ENCODE results near the gene PSMB10. TPM values are rescaled to one million over a fixed set of nuclear protein-coding genes. Genes with fewer than 3 reads are reported as not detected.
"Not testable (repeated sequence)": the region's sequence is repeated elsewhere in the genome, so short reads cannot be mapped to it uniquely, and the experiment has no call there.

PSMB10 gene
- total RNA-seq (2014; rRNA removed; shearing (Covaris generic)) = 28.7 and 34.9 TPM in 2 replicates
- polyA plus RNA-seq (2014; cell fraction: nucleus; rRNA removed) = 62.4 and 91.5 TPM in 2 replicates

GRCh38 chr16:67936124-67936879, at the start of gene PSMB10:
Gene PSMB10 (minus strand): TSS chr16:67936850. CDS start chr16:67936749, 101 bp downstream.
- DNase-seq (ENCODE audit: extremely low read depth, low read depth) = no peak

GRCh38 chr16:67982011-67982696, 45.5 kb upstream of the PSMB10 start:
- no peak for DNase-seq (ENCODE audit: extremely low read depth, low read depth)

GRCh38 chr16:67979955-67980678, 43.5 kb upstream of the PSMB10 start, which contains the start of gene DPEP3:
Gene DPEP3 (minus strand): TSS chr16:67980499. CDS start chr16:67980380, 119 bp downstream.
- DNase-seq (ENCODE audit: extremely low read depth, low read depth) = no peak

- no peak for DNase-seq (ENCODE audit: extremely low read depth, low read depth)
Observed at GRCh38 chr16:67977469-67978227, 41.0 kb upstream of the PSMB10 start.

- DNase-seq (ENCODE audit: extremely low read depth, low read depth) = no peak
Observed at GRCh38 chr16:67977005-67977404, 40.4 kb upstream of the PSMB10 start.

- DNase-seq (ENCODE audit: extremely low read depth, low read depth) = no peak
Observed at GRCh38 chr16:67976205-67976604, 39.6 kb upstream of the PSMB10 start.

GRCh38 chr16:67975321-67976105, 38.9 kb upstream of the PSMB10 start:
- no peak for DNase-seq (ENCODE audit: extremely low read depth, low read depth)

GRCh38 chr16:67972285-67972684, 35.6 kb upstream of the PSMB10 start:
- not testable (repeated sequence) for DNase-seq (ENCODE audit: extremely low read depth, low read depth)

- no peak for DNase-seq (ENCODE audit: extremely low read depth, low read depth)
Observed at GRCh38 chr16:67971111-67971510, 34.5 kb upstream of the PSMB10 start.

- no peak for DNase-seq (ENCODE audit: extremely low read depth, low read depth)
Observed at GRCh38 chr16:67969254-67970039, 32.8 kb upstream of the PSMB10 start.

- peak; percentile 60 for DNase-seq (ENCODE audit: extremely low read depth, low read depth)
Observed at GRCh38 chr16:67968400-67969253, 32.0 kb upstream of the PSMB10 start, which contains the start of gene SLC12A4. Gene SLC12A4 (minus strand): TSS chr16:67968637. CDS start chr16:67968553, 84 bp downstream.

- no peak for DNase-seq (ENCODE audit: extremely low read depth, low read depth)
Observed at GRCh38 chr16:67967958-67968399, 31.3 kb upstream of the PSMB10 start.

- DNase-seq (ENCODE audit: extremely low read depth, low read depth) = no peak
Observed at GRCh38 chr16:67967183-67967957, 30.7 kb upstream of the PSMB10 start.

- DNase-seq (ENCODE audit: extremely low read depth, low read depth) = no peak
Observed at GRCh38 chr16:67966549-67967182, 30.0 kb upstream of the PSMB10 start.

GRCh38 chr16:67965668-67966548, 29.3 kb upstream of the PSMB10 start:
- no peak for DNase-seq (ENCODE audit: extremely low read depth, low read depth)
